NCI-H748 treated with DMSO at 0.1 percent for 48 hours (cell line): ENCODE data around the gene TLE5.
"Not testable (repeated sequence)": the region's sequence is repeated elsewhere in the genome, so short reads cannot be mapped to it uniquely, and the experiment has no call there.

ENCODE experiments used
- DNase-seq: peaks from one replicate; lab custom pipeline; 2025; lab: John Stamatoyannopoulos, UW

The TLE5 gene

DNA sequence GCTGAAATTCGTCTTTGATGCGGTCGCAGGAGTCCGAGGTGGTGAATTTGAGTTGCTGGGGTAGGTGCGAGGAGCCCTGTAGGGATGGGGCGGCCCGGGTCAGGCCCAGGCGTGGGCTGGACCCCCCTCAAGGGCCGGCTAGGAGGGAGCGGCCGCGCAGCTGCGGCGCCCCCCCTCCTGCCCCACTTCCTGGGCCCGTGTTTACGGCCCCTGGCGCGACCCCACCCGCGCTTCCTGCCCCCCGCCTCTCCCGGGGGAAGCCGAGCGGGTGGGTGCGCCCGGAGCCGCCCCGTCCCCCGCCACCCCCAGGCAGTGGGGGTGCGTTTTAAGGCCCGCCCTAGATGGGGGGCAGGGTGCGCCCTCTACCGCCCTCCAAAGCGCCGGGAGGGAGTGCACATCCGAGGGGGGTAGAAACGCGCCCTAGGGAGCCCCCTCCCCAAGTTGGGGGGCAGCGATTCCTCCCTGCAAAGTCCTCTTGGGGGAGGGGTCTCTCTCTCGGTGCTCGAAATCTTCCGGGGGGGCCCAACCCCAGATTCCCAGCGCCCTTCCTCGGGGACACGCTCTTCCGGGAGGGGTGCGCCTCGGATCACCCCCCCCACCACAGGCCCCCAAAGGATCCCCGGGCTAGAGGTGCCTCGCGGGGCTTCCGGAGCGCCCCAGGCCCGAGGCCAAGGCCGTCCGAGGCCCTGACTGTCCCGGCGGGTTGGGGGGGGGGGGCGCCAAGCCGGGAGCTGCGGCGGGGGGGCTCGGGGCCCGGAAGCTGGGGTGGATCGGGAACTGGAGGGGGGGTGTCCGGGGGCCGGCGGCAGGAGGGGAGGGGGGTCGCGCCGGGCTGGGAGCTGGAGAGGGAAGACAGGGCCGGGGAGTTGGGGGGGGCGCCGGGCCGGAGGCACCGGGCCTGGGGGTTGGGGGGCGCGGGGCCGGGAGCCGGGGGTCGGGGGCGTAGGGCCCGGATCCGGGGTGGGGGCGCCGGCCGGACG lies 823 bp downstream of the TLE5 start:
- no peak for DNase-seq

DNA sequence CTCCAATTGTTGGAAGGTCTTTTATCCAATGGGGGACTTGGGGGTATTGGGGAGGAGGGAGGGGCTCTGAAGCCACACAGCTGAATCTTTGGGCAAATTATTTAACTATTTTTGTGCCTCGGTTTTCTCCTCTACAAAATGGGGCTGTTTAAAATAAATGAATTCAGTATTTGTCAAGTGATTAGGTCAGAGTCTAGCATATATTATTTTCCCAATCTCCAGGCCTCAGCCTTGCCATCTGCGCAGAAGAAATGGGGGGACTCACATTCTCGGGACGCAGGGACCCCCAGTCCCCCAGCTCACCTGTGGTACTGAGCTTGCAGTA lies 1.5 kb downstream of the TLE5 start:
- DNase-seq, result no peak

DNA sequence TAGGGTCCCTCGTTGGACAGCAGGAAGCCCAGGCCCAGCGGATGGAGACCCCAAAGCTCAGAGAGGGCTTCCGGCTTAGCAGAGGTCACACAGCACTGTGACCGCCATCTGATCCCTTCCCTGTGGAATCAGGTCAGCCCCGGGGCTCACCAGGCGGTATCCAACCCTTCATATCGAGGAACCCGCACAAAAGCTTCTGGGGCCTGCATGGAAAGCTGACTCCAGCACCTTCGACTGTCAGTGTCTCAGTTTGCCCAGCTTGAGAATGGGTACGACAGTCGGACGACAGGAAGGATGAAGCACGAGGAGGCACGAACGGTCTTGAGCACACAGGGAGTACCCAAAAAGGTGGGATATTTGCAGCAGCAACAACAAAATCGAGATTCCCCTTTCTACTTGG lies 2.6 kb downstream of the TLE5 start:
- no peak for DNase-seq

DNA sequence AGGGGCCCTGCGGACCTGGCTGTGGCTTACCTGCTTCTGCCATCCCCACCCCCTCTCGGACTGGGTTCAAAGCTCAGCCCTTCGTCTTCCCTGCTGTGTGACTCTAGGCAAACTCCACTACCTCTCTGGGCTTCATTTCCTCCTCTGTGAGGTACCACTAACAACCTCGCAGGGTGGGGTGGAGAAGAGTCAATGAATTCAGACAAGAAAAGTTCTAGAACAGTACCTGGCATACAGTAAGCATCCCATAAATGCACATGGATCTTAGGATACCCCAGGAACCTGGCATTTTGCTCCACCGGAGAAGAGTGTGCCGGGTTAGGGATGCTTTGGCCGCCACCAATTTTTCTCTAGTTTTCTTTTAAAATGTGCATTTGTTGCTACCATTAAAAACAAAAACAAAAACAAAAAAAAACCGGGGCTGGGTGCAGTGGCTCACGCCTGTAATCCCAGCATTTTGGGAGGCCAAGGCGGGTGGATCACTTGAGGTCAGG lies 3.4 kb downstream of the TLE5 start:
- no peak for DNase-seq

DNA sequence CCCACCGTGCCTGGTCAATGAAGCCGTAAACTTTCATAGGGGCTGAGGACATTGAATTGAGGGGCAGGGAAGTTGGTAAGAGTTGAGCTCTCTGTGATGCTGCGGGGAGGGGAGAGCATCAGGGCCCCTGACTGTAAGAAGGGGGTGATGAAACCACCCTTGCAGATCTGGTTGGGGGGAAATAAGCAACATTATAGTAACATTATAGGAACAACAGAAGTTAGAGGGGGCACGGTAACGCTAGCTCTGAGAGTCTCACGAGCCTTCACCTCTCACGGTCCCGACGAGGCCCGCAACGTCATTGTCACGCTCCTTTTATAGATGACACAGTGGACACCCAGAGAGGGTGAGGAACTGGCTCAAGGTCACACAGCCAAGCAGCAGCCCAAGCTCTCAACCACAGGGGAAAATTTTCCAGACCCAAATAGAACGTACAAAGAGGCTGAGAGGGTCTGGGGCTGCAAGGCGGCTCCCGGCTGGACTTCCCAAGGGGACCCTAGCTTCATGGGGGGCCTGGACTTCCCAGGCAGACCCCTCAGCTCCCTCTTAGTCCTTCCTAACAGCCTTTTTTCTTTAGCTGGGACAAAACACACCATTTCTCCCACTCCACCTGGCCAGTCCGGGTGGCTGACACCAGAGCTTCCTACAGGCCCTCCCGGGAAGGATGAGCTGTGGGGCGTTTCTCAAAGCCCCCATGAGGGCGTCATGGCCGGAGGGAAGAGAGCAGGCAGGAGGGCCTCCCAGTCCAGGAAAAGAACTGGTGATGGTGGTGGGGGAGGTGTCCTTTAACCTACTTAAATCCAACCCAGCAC lies 4.1 kb downstream of the TLE5 start:
- DNase-seq, result no peak

DNA sequence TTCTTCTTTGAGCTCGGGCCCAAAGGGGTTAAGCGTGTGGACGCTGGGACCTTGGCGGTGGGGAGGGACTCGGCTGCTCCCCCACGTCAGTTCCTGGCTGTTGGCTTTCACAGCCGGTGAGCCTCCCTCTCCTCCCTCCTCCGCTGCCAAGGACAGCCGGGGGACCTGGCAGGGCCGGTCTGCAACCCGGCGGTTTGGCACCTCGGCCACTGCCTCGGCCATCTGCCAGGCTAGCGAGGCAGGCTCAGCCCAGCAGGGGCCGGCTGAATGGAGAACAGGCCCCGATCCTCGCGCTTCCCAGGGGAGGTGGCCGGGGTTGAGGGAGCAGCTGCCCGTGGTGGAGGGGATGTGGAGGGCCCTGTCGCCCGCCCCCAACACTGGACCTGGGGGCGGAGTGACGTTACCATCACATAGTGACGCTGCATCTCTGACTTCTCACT lies 5.0 kb downstream of the TLE5 start:
- DNase-seq, result no peak

DNA sequence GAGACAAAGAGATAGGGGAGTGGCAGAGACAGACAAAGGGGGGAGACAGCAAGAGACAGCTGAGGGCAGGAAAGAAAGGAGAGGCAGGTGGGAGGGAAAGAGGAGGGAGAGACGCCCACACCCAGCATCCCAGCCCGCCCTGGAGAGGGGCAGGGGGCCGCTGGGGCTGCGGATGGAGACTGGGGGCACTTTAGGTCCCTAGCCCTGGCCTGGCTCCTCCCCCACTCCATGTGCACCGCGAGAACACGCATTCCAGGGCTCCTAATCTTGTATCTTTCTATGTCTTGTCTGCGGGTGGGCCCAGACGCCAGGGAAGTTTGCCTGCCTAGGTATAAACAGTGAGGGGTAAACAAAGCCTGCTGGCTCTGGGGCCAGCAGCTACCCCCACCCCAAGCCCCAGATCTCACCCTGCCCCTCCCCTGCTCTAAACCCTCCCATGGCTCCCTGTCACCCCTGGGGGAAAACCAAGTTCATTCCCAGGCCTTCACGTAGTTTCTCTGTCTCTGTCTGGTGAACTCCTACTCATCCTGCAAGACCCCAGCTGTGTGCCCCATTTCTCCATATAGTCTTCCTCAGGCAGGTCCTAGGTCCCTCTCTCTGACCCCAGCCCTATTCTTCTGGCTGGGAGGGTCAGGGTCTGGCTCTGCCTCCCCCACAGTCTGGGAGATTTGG lies 5.7 kb downstream of the TLE5 start:
- no peak for DNase-seq

DNA sequence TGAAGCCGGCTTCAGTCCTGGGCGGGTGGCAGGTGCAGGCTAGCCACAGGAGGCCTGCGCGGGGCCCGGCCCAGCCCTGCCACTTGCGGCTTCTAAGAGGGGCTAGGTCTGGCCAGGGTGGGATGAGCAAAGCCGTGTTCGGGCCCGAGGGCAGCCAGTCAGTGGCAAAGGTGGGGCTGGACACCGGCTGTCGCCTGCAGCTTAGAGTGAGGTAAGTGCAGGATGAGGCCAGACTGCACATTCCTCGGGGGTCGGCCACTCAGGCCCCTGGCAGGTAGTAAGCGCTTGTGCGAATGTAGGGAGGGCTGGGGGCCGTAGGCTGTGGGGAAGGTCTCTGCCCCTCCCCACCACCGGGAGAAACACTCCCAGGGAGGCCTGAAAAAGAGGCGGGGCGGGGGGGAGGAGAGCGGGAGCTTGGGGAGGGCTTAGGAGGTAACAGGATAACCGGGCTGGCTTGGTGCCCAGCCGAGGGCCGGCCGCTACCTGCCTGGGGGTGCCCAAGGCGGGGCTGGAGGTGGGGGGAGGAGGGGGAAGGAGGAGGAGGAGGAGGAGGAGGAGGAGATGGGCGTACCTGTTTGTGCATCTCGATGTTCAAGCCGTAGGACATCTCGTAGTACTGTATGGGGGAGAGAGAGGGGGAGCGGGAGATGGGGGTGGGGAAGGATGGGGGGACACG lies 6.4 kb downstream of the TLE5 start:
- peak; percentile 3 for DNase-seq

DNA sequence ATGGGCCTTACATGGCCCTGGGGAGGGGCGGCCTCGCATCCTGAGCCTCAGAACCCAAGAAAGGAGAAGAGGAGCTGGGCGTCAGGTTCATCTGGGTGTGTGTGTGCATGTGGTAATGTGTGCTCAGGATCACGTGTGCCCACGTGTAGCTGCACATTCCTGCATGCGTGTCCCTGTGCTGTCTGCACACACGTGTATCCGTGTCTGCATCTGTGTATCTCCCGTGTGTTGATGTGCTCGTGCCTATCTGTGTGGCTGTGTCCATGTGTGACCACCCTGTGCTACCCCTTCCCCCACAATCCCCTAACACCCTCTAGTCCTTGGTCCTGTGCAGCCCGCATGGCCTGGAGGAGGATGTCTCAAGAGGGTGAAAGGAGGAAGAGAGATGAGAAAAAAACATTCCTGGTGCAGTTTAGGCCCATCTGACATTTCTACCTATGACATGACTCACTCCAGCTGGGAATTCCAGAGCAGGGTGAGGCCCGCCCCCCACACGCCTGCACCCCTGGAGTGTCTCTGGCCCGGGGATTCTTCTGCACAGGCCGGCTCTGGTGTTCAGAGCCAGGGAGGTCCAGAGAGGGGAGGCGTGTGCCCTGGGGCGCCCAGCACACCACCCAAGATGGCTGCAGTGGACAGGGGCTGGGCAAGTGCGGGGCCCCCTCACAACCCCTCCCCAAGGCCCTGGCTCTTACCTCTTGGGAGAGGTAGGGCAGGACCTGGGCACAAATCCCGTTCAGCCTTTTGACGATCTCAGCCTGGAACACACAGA lies 7.1 kb downstream of the TLE5 start:
- DNase-seq, result no peak

DNA sequence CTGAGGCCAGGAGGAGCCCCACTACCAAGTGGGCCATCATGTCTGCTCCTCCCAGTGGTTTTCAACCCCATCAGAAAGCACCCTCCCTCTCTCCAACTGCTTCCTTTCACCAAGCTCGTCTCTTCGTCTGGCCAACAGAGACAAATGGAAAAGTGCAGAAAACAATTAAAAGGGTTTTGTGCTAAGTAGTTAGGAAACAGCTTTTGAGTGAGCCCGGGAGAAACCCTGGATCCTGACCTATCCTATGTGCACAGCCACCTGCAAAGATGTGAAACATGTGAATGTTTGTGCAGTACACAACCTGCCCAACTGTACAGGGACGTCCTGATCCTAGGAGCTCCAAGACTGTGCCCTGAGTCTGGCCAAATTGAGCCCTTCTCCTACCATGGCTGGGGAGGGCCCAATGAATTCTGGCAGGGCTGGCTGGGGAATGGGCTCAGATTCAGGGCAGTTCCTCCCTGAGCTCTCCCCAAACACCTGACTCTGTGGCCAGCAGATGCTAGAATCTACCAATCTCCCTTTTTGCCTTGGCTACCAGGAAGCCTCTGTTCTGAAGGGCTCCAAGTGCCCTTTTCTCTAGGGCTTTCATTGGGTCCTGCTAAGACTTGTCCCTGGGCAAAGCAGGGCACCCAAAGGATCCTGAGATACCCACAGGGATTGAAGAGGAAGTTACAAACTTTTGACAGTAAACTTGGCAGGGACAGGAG lies 7.9 kb downstream of the TLE5 start:
- DNase-seq, result no peak

DNA sequence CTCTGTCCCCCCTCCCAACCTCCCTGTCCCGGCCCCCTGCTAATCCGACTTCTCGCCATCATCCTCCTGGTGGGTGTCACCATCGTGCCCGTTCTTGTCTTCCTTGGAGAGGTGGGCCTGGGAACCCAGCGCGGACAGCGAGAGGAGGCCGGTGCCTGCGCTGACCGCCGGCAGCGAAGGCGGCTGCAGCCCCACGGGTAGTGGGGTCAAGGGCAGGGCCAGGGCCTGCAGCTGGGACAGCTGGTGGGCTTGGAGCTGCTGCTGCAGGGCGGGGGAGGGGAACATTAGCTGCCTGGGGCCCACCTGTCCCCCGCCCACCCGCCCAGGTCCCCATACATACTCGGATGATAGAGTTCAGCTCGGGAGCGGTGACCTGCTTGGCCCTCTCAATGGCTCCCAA lies 8.5 kb downstream of the TLE5 start:
- DNase-seq, result no peak

DNA sequence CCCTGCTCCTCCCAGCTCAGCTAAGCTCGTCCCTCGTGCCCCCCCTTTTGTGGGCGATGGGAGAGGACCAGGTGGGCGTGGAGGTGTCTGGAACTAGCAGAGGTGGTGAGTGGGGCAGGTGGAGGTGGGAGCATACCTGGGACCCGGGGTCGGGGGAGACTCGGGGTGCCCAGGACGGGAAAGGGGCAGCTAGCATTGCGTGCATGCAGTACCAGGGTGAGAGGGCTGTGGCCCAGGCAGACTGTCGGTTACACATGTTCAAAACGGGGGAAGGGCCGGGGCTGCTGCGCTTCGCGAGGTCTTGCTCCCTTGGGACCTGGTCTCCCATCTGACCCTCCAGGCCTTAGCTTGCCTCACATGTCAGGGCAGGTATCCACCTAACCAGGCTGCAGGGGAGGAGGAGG lies 9.1 kb downstream of the TLE5 start:
- DNase-seq, result no peak

DNA sequence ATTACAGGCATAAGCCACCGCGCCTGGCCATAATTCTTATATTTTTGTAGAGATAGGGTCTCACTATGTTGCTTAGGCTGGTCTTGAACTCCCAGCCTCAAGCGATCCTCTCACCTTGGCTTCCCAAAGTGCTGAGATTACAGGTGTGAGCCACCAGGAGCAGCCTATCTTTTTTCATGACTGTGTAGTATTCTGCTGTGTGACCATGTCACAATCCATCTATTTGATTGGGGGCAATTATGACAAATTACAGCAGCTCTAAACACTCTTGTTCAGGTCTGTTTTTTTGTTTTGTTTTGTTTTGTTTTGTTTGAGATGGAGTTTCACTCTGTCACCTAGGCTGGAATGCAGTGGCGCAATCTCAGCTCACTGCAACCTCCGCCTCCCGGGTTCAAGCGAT lies 12.3 kb downstream of the TLE5 start:
- DNase-seq, result not testable (repeated sequence)

DNA sequence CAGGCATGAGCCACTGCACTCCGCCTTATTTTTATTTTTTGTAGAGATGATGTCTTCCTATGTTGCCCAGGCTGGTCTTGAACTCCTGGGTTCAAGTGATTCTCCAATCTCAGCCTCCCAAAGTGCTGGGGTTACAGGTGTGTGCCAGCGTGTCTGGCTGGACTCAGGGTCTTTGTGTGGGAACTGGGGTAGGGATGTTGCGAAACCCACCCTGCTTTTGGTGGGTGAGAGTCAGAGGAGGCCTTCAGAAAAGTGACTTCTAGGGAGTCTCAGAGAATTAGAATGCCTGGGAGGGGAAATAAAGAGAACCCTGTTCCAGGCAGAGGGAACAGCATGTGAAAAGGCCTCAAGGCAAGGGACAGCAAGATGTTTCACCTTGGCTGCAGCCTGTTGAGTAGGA lies 13.2 kb downstream of the TLE5 start:
- no peak for DNase-seq

DNA sequence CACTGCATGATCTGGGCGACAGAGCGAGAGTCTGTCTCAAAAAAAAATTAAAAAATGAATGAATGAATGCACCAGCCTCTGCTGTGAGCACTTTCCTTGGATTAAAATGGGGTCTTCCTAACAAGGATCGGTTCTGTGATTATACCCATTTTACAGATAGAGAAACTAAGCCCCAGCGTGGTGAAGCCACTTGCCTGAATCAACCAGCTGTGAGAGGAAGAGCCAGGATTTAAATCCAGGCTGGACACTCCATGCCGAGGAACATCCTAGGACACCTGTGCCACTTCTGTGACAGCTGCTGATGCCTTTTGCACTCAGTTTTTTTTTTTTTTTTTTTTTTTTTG lies 14.1 kb downstream of the TLE5 start:
- no peak for DNase-seq

DNA sequence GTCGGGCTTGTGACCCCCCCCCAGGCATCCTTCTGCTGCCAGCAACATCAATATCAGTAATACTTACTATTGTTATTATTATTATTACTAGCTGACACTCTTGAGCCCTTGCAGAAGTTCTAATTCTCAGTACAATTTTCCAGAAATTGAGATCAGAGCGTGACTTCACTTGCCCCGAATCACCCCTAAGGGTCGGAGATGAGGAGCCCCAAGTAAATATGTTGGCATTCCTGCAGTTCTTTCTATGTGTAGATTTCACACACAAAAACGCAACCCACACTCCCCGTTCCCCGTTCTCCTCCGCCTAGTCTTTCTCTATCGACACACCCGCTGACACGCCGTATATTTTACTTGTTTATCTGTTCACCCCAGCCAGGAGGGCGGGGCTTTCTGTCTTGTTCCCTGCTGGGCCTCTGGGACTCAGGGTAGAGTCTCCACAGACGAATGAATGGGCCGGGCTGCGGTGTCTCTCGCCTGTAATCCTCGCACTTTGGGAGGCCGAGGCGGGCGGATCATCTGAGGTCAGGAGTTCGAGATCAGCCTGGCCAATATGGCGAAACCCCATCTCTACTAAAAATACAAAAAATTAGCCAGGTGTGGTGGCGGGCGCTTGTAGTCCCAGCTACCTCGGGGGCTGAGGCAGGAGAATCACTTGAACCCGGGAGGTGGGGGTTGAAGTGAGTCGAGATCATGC lies 14.7 kb downstream of the TLE5 start:
- DNase-seq, result peak; percentile 72

DNA sequence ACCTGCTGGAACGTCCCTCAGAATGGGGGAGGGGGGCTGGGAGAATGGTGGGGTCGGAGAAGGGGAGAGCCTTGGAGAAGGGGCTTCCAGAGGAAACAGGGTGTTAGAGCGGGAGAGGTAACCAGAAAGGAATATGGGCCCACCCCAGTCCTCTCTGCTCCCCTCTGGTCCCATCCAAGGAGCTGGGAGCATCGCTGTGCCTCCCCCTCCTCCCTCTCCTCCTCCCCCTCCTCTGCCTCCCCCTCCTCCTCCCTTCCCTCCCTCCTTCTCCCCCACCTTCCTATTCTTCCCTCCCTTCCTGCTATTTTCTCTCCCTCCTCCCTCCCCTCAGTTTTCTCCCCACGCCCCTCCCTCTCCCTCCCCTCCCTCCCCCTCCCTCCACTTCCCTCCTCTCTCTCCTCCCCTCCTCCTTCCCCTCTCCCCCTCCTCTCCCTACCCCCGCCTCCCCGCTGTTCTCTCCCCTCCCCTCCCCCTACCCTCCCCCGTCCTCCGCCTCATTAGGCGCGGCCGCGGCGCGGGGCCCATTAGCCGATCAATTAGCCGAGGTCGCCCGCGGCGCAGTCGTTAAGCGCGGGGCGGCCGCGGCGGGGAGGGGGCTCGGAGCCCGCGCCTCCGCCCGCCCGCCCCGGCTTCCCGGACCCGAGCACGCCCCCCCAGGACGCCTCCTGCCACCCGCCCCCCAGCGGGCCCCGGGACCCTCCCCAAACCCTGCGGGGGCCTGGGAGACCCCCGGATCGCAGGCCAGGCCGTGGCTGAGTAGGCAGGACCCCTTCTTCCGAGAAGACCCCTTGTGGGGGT lies 15.4 kb downstream of the TLE5 start:
- peak; percentile 59 for DNase-seq

DNA sequence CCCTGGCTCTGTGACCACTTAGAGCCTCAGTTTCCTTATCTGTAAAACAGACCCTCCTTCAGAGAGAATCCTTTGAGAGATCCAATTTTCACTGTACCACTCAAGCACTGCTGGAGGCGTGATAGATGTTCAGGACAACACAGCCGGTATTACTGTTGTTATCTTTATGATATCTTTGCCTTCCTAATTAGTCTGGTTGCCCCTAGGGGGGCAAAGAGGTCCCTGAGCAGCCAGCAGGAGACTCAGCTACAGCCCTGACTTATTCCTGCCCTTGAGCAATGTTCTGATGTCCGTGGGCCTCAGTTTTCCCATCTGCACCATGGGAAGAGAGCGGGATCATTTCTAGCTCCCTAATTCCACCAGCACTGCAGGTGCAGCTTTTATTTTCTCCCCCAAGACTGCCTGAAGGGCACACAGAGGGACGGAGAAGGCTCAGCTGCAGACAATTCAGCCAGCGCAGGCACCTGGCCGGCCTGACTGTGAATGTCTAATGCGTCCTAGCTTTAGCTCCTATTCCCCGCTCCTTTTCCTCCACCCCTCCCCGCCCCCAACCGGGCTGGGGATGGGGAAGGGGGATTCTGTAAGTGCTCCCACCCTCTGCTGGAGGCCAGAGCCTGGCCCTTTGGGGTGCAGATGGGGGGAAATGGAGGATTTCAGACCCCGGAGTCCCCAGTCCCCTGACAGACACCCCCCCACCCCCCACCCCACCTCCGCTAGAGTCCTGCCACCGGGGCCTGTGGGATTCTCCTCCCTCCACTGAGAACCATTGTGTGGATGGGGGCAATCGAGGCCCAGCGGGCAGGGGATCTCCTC lies 16.2 kb downstream of the TLE5 start:
- no peak for DNase-seq
